Measurements from ENCODE around the gene VKORC1.

Gene VKORC1

DNA sequence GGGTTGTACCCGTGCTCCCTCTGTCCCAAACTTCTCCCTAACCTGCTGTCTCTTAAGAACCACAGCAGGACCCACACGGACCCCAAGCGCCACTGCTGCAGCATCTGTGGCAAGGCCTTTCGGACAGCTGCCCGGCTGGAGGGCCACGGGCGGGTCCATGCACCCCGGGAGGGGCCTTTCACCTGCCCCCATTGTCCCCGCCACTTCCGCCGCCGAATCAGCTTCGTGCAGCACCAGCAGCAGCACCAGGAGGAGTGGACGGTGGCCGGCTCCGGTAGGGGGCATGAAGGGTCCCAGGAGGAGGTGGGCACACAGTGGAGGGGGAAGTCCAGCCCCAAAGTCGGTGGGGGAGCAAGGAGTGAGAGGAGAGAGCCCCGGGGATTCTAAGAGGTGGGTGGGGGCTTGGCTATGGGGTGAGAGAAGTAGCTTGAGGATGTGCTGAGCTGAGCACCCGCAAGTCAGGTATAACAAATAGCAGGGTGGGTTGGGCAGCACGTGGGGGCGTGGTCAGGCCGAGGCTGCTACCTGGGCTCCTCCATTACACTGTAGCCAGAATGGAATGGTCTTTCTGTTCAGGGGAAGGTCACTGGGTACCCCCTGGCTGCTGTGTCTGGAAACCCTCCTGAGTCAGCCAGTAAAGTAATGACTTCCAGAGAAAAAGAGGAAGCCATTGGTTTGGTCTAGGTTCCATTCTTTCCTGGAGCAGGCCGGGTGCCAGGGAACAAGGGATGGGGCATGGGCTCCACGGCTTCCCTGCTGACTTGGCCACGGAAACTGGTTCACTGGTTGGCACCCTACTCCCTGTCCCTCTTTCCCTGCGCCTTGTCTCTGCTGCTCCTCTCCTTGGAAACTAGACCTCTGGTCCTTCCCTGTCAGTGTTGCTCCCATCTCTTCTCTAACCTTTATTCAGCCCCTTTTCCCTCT is 12.9 kb downstream of the VKORC1 start:
- DNase-seq, result no peak

DNA sequence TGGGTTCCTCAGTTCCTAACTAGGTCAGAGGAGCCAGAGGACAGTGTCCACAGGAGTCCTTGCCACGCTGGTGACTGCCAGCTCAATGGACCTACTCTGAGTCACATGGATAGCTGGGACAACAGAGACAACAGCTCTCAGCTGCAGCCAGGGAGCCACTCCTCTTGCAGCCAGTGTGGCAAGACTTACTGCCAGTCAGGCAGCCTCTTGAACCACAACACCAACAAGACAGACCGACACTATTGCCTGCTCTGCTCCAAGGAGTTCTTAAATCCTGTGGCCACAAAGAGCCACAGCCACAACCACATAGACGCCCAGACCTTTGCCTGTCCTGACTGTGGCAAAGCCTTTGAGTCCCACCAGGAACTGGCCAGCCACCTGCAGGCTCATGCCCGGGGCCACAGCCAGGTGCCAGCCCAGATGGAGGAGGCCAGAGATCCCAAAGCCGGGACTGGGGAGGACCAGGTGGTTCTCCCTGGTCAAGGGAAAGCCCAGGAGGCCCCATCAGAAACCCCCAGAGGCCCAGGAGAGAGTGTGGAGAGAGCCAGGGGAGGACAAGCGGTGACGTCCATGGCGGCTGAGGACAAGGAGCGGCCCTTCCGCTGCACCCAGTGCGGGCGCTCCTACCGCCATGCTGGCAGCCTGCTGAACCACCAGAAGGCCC is 13.7 kb downstream of the VKORC1 start:
- no peak for DNase-seq

DNA sequence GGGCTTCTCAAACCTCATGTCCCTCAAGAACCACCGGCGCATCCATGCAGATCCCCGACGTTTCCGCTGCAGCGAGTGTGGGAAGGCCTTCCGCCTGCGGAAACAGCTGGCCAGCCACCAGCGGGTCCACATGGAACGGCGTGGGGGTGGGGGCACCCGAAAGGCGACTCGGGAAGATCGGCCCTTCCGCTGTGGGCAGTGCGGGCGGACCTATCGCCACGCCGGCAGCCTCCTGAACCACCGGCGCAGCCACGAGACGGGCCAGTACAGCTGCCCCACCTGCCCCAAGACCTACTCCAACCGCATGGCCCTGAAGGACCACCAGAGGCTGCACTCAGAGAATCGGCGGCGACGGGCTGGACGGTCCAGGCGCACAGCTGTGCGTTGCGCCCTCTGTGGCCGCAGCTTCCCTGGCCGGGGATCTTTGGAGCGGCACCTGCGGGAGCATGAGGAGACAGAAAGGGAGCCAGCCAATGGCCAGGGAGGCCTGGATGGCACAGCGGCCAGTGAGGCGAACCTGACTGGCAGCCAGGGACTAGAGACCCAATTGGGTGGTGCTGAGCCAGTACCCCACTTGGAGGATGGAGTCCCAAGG is 14.5 kb downstream of the VKORC1 start:
- no peak for DNase-seq

GRCh38 chr16:31079342-31079944 is 15.2 kb downstream of the VKORC1 start:
- DNase-seq, result no peak

- no peak for DNase-seq
Observed at GRCh38 chr16:31078597-31079341, 15.8 kb downstream of the VKORC1 start.

DNA sequence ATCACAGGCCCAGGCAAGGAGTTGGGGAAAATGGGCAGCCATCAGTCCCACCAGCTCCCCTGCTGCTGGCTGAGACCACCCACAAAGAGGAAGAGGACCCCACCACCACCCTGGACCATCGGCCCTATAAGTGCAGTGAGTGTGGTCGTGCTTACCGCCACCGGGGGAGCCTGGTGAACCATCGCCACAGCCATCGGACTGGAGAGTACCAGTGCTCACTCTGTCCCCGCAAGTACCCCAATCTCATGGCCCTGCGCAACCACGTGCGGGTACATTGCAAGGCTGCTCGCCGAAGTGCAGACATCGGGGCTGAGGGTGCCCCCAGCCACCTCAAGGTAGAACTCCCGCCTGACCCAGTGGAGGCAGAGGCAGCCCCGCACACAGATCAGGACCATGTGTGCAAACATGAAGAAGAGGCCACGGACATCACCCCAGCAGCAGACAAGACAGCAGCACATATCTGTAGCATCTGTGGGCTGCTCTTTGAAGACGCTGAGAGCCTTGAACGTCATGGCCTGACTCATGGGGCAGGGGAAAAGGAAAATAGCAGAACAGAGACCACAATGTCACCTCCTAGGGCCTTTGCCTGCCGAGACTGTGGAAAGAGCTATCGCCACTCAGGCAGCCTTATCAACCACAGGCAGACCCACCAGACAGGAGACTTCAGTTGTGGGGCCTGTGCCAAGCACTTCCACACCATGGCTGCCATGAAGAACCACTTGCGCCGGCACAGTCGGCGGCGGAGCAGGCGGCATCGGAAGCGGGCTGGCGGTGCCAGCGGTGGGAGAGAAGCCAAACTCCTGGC is 16.8 kb downstream of the VKORC1 start:
- DNase-seq, result no peak

- no peak for DNase-seq
Observed at GRCh38 chr16:31077024-31077423, 17.6 kb downstream of the VKORC1 start.

DNA sequence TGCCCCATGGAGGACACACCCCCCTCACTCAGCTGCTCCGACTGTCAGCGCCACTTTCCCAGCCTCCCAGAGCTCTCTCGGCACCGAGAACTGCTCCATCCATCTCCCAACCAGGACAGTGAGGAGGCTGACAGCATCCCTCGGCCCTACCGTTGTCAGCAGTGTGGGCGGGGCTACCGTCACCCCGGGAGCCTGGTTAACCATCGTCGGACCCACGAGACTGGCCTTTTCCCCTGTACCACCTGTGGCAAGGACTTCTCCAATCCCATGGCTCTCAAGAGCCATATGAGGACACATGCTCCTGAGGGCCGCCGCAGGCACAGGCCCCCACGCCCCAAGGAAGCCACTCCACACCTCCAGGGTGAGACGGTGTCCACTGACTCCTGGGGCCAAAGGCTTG is 18.3 kb downstream of the VKORC1 start:
- DNase-seq, result no peak

DNA sequence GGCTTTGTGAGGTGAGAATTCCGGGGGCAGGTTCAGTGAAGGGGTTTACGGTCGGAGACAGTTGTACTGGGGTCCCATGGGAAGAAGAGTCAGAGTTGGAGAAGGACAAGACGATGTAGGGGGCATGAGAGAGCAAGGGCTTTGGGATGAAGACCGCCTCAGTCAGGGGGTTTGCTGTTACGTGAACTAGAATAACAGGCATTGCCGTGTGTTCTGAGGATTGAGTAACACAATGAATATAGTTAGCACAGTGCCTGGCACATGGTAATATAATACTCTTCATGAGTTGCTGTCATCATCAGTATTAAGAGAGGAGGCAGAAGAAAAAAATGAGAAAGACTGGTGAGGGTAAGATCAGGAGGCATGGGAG is 19.8 kb downstream of the VKORC1 start:
- DNase-seq, result no peak

GRCh38 chr16:31073970-31074813 is 20.4 kb downstream of the VKORC1 start, which contains the start of the genes ZNF646 and ZNF668:
Gene ZNF646 (plus strand): TSS chr16:31074422. CDS start chr16:31076325, 1,903 bp downstream.
Gene ZNF668 (minus strand): TSS chr16:31074240. CDS start chr16:31064459, 9,781 bp downstream.
- peak; percentile 96 for DNase-seq

GRCh38 chr16:31073142-31073969 is 21.2 kb downstream of the VKORC1 start:
- peak; percentile 83 for DNase-seq

- no peak for DNase-seq
Observed at GRCh38 chr16:31072540-31073141, 22.0 kb downstream of the VKORC1 start.

DNA sequence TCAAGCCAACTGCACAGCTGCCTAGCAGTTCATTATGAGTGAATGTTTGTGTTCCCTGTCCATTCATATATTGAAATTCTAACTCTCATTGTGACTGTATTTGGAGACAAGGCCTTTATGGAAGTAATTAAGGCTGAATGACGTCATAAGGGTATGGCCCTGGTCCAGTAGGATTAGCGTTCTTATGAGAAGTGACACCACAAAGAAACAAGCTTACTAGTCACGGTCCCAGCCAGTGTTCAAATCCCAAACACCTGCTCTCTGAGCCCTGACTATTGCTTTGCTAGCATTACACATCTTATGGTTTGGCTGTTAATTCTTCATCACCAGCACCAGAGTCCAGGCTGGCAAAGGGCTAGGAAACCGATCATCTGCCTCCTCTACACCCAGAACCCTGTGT is 22.7 kb downstream of the VKORC1 start:
- DNase-seq, result no peak

- no peak for DNase-seq
Observed at GRCh38 chr16:31067342-31067741, 27.3 kb downstream of the VKORC1 start.

DNA sequence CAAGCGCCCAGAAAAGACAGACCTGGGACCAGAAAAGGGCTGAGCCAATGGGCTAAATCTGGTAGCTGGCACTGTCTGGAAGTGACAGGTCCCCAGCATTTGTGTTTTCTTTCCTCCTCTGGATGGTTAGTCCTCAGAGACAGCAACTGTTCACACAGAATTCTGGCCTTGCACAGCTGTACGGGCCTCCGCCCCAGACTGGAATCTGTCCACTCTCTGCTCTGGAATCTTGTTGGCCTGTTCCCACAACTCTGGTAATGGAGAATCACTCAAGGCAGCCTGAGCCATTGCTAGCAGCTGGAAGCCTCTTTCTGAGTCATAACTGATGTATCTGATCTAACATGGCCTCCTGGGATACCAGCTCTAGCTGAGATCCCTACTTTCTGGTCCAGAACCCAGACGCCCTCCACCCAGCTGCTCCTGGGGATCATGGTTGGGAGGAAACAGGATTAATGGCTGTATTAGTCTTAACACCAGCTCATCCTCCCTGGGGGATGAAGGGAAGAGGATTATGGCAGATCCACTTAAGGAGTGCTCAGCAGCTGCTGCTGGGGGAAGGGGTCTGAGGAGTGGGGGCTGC is 29.6 kb downstream of the VKORC1 start:
- DNase-seq, result no peak

- no peak for DNase-seq
Observed at GRCh38 chr16:31063843-31064611, 30.6 kb downstream of the VKORC1 start.

GRCh38 chr16:31063495-31063842 is 31.1 kb downstream of the VKORC1 start:
- DNase-seq, result no peak

- DNase-seq, result no peak
Observed at GRCh38 chr16:31061813-31062440, 32.7 kb downstream of the VKORC1 start.
